Frontal cortex (tissue), 4 donors: Measurements from ENCODE around the gene NTN3. TPM values are rescaled to one million over a fixed set of nuclear protein-coding genes. Genes with fewer than 3 reads are reported as not detected.

Experiments used
- DNase-seq, 2 donors: peaks; one replicate each; pipeline ENCODE4 v3.0.0; 2012; ENCODE audit warnings: low spot score in 2 of 2
- FAIRE-seq: peaks from 2 replicates; lab custom pipeline; 2012; peaks lifted over from hg19 to GRCh38; lab: Jason Lieb, UNC
- total RNA-seq: library from RNA; depleted of rRNA; stranded (reverse); fragments of >200 nt; gene quantifications from one replicate; pipeline ENCODE4 v1.2.3, GENCODE V29; 2014
- donor health status: control.
- donor health status: control.
- donor health status: control.

Gene NTN3
- total RNA-seq, 1 donor from 2014 or later, result 3.3 TPM

DNA sequence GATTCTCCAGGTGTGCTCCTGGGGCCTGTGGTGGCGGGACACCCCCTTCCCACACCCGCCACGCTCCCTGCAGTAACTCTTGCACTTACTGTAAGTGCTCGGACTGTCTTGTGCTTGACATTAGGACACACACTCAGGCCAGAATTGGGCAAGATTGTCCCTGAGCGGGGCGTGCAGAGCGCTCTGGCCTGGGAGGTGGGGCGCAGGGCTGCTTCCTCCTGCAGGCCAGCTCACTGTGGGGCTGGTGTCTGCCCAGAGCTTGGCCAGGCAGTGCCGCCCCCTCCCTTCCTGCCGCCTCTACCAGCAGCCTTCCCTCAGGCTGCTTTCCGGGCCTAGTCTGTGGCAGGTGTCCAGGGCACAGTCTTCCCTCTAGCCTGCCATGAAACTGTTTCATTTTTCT, 36.6 kb downstream of the NTN3 start:
- DNase-seq, result no peak
- FAIRE-seq, result no peak

DNA sequence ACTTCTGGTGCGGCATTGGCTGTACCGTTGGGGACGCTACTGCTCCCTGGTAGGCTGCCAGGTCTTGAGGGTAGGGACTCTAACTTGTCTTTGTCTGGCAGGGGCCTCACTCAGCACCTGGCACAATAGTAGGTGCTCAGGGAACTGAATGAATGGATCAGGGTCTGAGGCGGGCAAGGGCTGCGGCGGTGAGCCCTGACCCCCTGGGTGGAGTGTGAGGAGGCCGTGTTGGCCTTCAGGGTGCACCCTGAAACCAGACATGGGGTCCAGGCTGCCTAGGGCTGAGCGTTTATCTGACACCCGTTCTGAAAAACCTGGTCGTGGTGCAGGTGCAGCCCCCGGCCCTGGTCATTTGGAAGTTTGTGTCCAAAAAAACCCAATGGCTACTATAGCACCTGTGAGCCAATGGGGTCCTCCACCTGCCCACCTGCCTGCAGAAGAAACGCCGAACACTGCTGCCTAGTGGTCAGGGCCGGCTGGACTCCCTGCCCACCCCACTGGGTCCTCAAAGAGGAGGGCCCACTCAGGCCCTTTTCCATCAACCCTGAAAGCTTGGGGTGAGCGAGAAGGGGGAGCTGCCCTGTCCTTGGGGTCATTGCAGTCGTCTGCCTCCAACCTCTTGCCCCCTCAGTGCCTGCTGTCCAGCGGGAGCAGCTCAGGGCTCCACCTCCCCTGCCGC, 37.8 kb downstream of the NTN3 start:
- FAIRE-seq (no peak), DNase-seq (no peak)

DNA sequence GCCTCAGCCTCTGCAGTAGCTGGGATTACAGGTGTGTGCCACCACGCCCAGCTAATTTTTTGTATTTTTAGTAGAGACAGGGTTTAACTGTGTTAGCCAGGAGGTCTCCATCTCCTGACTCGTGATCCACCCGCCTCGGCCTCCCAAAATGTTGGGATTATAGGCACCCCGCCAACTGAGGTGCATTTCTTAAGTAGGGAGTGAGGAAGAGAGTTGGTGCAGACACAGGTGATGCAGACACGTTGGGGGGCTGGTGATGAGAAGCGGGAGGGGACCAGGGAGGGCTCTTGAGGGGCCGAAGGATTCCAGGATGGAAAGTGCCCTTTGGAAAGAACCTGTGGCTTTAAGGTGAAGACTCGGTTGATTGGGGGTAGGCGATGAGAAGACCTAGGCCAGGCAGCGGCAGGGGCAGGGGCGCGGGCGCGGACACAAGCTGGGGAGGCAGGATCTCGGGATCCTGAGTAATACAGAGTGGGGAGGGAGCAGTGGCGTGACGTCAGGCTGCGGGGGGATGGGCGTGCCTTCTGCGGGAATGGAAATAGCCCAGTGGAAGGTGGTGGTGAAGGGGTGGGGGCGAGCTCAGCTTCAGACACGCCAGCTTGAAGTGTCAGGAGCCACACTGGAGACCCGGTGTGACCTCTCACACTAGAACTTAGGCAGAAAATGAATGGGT, 40.2 kb downstream of the NTN3 start:
- FAIRE-seq (no peak), DNase-seq (peak in 1 of 2 donors; percentile 75)

DNA sequence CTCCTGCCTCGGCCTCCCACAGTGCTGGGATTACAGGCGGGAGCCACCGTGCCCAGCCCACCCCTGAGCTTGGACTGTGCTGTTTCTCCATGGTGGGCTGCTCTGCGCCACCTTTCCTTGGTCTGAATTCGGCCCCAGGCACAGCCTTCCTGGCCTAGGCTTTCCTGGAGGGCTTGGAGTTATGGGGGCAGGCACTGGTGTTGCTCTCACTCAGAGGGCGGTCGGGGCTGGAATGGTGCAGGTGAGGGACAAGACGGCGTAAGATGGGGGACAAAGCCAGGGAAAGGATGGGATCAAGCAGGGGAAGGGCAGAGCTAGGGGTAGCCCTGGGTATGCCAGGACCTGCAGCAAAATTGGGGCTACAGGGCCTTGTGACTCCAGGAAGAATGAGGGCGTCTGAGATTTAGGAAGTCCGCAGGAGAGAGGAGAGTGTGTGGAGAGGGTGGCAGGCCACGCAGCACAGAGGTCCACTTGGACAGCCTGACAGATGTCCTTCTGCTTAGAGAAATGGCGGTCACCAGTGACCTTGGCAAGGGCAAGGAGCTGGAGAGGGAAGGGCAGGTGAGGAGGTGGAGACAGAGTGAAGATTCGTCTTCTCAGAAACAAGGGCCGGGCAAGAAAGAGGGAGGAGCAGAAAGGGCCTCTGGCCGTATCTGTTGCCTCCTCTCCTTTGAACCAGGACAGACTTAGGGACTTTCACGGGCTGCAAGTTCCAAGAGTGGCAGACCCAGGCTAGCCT, 41.1 kb downstream of the NTN3 start:
- DNase-seq, result no peak
- FAIRE-seq, result no peak

DNA sequence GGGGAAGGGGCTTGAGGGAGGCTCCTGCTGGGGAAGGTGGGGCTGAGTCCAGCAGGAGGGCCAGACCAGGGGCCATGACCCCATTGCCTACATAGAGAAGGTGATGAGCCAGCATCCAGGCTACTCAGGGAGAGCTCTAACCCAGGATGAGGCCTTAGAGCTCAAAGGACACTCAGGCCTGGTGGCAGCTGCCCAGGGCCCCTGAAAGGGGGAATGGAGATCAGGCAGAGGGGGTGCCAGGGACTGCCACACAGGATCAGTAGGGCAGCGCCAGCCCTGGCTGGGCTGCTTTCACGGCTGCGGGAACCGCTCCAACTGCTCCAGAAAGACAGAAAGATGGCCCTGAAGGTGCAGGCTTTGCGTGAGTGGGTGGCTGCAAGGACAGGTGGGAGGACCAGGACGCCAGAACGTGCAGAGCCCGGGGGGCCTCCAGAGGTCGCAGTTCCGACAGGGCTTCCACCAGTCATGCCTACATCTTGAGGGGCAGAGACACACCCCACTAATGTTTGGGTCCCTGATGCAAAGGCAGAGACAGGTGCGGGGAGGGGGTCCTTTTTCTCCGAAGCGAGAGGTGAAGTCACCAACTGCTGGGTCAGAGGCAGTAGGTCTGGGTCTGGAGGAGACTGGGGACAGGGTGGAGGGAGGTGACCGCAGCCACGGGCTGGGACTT, 41.8 kb downstream of the NTN3 start:
- DNase-seq (no peak), FAIRE-seq (no peak)

DNA sequence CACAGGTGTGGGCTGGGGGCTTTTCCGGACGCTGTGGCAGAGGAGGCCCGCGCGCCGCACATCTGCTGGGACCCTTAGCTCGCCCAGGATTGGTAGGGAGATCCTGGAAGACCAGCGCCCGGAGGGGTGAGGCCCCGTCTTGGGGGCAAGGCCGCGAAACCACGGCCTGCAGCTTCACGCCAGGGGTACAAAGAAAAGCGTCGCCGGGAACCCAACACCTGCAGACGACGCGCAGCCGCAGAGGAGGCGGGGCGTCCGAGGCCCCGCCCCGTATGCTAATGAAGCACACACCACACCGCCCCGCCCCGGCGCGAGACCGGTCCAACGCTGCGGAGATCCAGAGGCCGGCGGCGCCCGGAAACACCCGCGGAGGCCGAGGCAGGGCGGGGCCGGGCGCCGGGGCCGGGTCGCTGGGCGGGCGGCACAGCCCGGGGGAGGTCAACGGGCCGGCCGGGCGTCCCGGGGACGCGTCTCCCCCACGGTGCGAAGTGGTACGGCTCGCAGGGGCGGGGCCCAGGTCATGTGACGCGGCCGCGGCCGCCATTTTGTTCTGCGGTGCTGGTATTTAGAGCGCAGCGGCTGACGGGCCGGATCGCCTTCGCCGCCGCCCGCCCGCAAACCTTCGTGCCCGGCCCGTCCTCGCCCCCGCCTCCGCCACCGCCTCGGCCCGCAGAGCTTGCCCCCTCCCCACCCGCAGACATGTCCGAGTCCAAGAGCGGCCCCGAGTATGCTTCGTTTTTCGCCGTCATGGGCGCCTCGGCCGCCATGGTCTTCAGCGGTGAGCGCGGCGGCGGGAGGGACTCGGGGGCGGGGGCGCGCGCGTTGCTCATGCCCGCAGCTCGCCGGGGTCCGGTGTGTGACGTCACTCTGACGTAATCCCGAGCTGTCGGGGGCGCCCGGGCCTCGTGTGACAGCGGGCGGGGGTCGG, 42.6 kb downstream of the NTN3 start, which contains the start of gene ATP6V0C:
Gene ATP6V0C (plus strand): TSS at position 548 of the 928 bp plus-strand sequence. CDS start 152 bp downstream, at position 700.
- FAIRE-seq, result no peak

DNA sequence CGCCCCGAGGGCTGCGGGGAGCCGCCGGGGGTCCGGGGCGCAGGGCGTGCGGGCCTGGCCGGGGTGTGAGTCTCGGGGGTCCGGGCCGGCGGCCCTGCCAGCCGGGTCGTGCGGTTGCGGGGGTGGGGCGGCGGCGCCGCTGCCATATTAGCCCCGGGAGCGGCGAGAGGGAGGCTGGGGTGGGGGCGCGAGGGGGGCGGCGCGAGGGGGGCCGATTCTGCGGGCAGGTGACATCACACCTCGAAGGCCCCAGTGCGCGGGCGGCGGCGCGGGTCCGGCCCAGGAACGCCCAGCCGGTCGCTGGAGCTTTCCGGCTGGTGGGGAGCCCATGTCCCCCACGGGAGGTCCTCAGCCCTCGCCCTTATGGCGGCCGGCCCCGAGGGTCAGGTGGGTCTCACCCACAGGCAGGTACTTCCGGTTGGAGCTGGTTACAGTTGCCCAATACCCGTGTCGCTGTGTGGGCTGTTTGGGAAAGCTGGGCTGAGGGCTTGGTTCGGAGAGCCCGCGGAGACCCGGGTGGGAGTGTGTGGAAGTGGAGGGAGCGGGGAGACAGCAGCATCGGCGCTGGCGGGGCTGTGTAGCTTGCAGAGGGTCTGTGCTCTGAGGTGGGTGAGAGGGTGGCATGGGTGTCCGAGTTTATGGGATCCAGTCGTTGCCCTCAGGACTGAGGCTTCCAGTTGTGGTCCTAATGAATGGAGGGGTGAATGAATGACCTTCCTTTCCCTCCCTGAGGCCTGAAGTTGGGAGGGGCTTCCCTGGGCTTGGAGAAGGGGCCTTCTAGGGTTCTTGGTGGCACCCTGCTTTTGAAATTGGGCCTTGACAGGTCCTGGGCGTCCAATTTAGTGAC, 43.5 kb downstream of the NTN3 start:
- DNase-seq, result no peak
- FAIRE-seq, result no peak

More for the DNA sequence above, 42.6 kb downstream of the NTN3 start, which contains the start of gene ATP6V0C:
- peak; percentile 98 to 99 for DNase-seq

DNA sequence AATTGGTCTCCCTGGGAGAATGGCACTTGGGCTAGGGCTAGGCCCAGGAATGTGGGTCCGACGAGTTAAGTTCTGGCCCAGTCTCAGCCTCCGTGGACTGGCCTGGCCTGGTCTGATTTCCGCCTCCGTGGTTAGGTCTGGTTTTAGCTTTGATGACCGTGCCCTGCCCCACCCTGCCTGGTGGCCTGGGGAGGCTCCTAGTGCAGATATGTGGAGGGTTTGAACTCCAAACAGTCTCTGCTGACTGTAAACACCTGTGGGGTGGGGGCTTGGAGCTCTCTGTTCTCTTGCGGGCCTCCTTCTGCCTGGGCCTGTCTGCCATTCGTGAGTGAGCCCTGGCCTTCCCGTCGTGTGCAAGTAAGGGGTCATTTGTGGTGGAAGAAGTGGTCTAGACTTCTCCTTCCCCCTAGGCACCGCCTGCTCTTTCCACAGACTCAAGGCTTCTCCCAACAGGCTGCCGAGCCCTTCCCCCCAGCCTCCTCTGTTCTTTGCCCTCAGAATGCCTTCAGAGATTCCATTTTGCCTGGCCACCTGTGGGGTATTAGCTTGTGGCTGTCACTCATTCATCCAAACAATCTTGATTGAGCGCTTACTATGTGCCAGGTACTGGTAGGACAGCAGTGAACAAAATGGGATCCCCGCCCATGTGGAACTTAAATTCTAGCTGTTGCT, 44.2 kb downstream of the NTN3 start:
- FAIRE-seq, result no peak
- no peak for DNase-seq

DNA sequence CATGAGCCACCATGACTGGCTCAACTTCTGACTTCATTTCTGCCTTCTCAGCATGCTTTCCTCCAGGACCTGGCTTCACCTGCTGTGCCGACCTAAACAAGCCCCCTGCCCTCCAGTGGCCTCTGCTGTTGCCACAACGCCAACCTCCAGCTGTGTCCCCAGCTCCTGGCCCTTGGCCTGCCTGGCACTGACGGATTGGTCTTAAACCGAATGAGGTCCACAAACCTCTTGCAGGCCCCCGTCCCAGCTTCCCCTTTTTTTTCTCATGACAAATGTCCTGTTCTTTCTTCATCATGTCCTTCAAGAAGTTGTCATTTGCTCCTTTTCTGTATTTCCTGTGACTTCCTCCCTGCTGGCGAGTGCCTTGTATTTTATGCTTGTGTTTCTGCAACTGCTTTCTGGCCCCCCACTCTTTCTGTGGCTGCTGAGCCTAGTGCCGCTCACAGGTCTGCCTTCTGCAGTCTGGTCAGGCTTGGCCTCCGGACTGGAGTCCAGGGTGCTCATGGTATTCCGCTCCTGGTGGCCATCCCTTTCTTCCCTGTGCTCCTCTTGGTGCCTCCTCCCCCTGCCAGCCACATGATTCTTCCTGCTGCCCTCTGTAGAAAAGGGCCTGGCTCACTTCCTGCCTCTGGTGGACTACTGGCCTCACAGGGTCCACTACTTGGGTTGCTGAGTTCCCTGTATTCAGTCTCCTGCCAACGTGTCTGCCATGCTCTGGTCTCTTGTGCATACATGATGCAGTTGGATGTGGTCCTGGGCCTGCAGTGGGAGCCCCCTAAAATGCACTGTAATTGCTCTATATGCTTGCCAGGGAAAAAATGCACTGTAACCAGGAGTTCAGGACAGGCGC, 45.5 kb downstream of the NTN3 start:
- DNase-seq (no peak), FAIRE-seq (no peak)

DNA sequence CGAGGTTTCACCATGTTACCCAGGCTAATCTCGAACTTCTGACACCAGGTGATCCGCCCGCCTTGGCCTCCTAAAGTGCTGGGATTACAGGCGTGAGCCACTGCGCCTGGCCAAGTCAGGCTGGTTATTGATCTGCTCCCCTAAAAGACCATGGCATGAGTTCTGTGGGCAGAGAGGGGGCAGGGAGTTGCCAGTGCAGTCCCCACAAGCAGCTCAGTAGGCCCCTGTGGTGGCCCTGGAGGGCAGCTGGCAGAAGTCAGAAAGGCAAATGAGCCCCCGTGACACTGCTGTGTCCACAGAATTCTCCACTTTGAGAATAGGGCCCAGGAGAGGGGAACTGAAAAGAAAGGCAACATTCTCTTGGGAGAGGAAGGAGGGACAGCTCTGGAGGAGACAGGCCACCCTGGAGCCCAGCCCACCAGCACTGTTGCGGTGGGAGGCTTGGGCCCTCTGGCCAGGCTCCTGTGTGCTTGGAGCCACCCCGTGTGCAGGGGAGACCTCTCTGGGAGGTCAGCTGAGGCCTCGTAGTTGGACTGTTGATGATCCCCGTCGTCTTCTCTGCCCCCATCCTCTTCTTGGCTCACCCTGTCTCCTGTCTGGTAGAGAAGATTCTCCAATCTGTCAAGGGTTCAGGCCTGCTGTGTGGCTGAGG, 47.0 kb downstream of the NTN3 start:
- DNase-seq, result no peak
- no peak for FAIRE-seq

DNA sequence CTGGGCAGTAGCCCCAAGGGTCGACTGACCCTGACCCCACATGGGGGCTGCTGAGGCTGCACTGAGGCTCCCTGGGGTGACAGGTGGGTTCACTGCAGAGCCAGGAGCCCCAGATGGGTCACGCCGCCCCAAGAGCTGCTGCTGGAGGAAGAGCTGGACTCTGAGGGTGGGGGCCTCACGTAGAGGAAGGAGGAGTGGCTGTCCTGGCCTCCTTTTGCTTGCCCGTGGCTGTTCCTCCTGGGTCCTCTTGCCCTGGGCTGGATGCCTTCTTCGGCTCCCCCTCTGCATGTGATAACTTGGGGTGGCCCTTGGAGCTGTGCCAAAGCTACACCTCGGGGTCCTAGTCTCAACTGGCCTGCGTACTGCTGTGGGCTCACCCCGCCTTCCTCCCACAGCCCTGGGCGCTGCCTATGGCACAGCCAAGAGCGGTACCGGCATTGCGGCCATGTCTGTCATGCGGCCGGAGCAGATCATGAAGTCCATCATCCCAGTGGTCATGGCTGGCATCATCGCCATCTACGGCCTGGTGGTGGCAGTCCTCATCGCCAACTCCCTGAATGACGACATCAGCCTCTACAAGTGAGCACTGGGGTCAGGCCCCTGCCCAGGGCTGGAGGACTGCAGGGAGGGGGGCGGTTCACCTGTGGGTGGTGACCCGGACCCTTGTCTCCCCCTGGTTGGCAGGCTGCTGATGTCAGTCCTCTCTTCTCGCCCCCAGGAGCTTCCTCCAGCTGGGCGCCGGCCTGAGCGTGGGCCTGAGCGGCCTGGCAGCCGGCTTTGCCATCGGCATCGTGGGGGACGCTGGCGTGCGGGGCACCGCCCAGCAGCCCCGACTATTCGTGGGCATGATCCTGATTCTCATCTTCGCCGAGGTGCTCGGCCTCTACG, 48.0 kb downstream of the NTN3 start:
- no peak for FAIRE-seq
- no peak for DNase-seq

DNA sequence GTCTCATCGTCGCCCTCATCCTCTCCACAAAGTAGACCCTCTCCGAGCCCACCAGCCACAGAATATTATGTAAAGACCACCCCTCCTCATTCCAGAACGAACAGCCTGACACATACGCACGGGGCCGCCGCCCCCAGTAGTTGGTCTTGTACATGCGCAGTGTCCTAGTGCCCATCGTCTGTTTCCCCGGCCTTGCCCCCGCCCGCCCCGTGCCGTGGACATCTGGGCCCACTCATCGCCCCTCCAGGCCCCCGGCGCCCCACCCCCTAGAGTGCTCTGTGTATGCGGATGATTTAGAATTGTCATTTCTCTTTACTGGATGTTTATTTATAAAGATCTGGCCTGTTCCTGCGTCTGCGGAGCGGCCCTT, 48.6 kb downstream of the NTN3 start:
- DNase-seq, result no peak

DNA sequence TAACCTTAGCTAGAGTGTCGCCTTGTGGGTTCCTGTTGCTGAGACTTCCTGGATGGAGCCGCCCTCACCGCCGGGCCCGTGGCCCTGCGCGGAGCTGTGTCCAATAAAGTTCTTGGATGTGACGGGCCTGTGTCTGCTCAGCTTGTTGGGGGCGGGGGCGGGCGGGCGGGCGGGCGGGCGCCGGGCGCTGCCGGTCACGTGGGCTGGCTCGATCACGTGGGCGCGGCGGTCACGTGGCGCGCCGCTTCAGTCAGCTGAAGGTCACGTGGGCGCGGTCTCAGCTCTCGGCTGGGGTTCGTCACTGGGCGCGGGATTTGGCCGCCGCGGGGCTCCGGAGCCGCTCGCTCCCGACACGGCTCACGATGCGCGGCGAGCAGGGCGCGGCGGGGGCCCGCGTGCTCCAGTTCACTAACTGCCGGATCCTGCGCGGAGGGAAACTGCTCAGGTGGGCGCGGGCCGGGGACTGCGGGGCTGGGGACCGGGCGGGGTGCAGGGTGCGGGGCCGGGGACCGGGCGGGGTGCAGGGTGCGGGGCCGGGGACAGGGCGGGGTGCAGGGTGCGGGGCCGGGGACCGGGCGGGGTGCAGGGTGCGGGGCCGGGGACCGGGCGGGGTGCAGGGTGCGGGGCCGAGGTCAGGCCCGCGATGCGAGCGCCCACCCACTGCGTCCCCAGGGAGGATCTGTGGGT, 49.1 kb downstream of the NTN3 start, which contains the start of gene AMDHD2:
Gene AMDHD2 (plus strand): TSS at position 275 of the 687 bp plus-strand sequence. CDS start 88 bp downstream, at position 363.
- DNase-seq (peak; percentile 99), FAIRE-seq (no peak)

More for the DNA sequence above, 48.6 kb downstream of the NTN3 start:
- FAIRE-seq, result no peak

DNA sequence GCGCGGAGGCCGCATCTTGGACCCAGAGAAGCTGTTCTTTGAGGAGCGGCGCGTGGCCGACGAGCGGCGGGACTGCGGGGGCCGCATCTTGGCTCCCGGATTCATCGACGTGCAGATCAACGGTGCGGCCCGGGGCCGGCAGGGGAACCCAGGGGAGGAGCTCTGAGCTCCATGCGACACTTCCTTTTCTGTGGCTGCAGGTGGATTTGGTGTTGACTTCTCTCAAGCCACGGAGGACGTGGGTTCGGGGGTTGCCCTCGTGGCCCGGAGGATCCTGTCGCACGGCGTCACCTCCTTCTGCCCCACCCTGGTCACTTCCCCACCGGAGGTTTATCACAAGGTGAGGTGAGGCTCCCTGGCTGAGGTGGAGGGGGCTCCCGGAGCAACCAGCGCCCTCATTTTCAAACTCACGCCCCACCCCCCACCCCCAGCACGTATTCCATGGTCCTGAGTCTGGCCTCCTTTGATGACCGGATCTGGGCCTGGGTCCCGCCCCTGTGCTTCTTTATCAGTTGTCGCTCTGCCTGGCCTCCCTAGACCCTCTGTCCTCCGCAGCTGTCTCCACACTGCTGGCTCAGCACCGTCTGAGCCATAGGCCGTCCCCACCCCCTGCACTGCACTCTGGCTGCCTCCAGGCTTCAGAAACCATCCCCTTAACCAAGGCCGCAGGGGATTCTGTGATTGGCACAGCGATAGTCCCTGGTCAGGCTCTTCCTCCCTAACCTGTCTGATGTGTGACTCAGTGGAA, 49.9 kb downstream of the NTN3 start:
- DNase-seq, result no peak
- no peak for FAIRE-seq
